SK-N-SH (cell line): ENCODE results near the gene SHROOM4. TPM values are rescaled to one million over a fixed set of nuclear protein-coding genes. Genes with fewer than 3 reads are reported as not detected.

Experiments used
- CTCF ChIA-PET: fragments of 300-600, 350-600 bp; formaldehyde crosslinking; extraction: SDS; loops from one replicate; lab custom pipeline; 2021; lab: Yijun Ruan, JAX
- POLR2A ChIA-PET: fragments of 350-600 bp; sonication (Branson Sonifier 250); formaldehyde crosslinking; extraction: SDS; loops from one replicate; lab custom pipeline; 2020; ENCODE audit warnings: antibody characterized with exemption, inconsistent platforms; lab: Yijun Ruan, JAX
- DNase-seq: peaks from one replicate; pipeline ENCODE4 v3.0.0; 2012
- H2AFZ ChIP-seq: fragments of 200-600 bp; sonication (generic); 2 replicates; pipeline ENCODE4 v1.8.1; 2016; ENCODE audit warnings: antibody characterized with exemption, mild to moderate bottlenecking, low read depth
- H3F3A ChIP-seq: fragments of 200-600 bp; sonication (generic); replicated peaks from 2 replicates; pipeline ENCODE3; 2016; ENCODE audit warnings: antibody characterized with exemption, mild to moderate bottlenecking; ENCODE audit not compliant: insufficient read depth
- H3K27ac ChIP-seq, 2 experiments: fragments of 200-500 bp in 1 of 2; fragments of 200-600 bp in 1 of 2; sonication (Bioruptor generic) in 1 of 2; sonication (generic), shearing (Covaris generic) in 1 of 2; 2 replicates each; pipeline versions ENCODE4 v1.5.1 to v1.6.1; 2014 to 2016; ENCODE audit warnings: low read depth in 2 of 2, inconsistent platforms in 1 of 2, low read length in 1 of 2, mild to moderate bottlenecking in 1 of 2, mixed read lengths in 1 of 2
- H3K27me3 ChIP-seq: fragments of 200-600 bp; sonication (generic), shearing (Covaris generic); 2 replicates; pipeline ENCODE4 v1.6.1; 2016; ENCODE audit warnings: mixed run types; ENCODE audit not compliant: insufficient read depth
- H3K36me3 ChIP-seq, 2 experiments: fragments of 200-500 bp in 1 of 2; fragments of 200-600 bp in 1 of 2; sonication (Bioruptor generic) in 1 of 2; sonication (generic) in 1 of 2; replicated peaks in 1 of 2; 2 replicates each; pipeline versions ENCODE3 to v1.5.1; 2014 to 2016; ENCODE audit warnings: low read length in 1 of 2, mild to moderate bottlenecking in 1 of 2; ENCODE audit not compliant: insufficient read depth in 2 of 2, control insufficient read depth in 1 of 2
- H3K4me1 ChIP-seq, 2 experiments: fragments of 200-500 bp in 1 of 2; fragments of 200-600 bp in 1 of 2; sonication (Bioruptor generic) in 1 of 2; sonication (generic), shearing (Covaris generic) in 1 of 2; 2 replicates each; pipeline versions ENCODE4 v1.5.1 to v1.6.1; 2014 to 2016; ENCODE audit warnings: low read depth in 1 of 2, low read length in 1 of 2, mixed run types in 1 of 2; ENCODE audit not compliant: insufficient read depth in 2 of 2, control insufficient read depth in 1 of 2
- H3K4me2 ChIP-seq: fragments of 200-600 bp; sonication (generic), shearing (Covaris generic); 2 replicates; pipeline ENCODE4 v1.6.1; 2017; ENCODE audit warnings: mixed run types
- H3K4me3 ChIP-seq, 2 experiments: fragments of 200-500 bp in 1 of 2; fragments of 200-600 bp in 1 of 2; sonication (Bioruptor generic) in 1 of 2; sonication (generic), shearing (Covaris generic) in 1 of 2; 2 replicates each; pipeline versions ENCODE4 v1.5.1 to v1.8.1; 2014 to 2016; ENCODE audit warnings: low read depth in 2 of 2, inconsistent platforms in 1 of 2, low read length in 1 of 2, mild to moderate bottlenecking in 1 of 2, mixed read lengths in 1 of 2, moderate library complexity in 1 of 2
- H3K79me2 ChIP-seq: fragments of 200-600 bp; sonication (generic); 2 replicates; pipeline ENCODE4 v1.8.1; 2017; ENCODE audit warnings: mild to moderate bottlenecking; ENCODE audit not compliant: insufficient read depth
- H3K9ac ChIP-seq: fragments of 200-600 bp; sonication (generic); 2 replicates; pipeline ENCODE4 v1.6.1; 2017; ENCODE audit warnings: mixed run types
- H3K9me2 ChIP-seq: fragments of 200-600 bp; sonication (generic); 2 replicates; pipeline ENCODE4 v1.6.1; 2017; ENCODE audit warnings: mixed run types
- H3K9me3 ChIP-seq: fragments of 200-600 bp; sonication (generic); 2 replicates; pipeline ENCODE4 v1.6.1; 2017; ENCODE audit warnings: mixed run types, mild to moderate bottlenecking, moderate library complexity
- H4K20me1 ChIP-seq: fragments of 200-600 bp; sonication (generic); 2 replicates; pipeline ENCODE4 v1.6.1; 2017; ENCODE audit warnings: mild to moderate bottlenecking, mixed run types; ENCODE audit not compliant: insufficient read depth
- CHD2 ChIP-seq: fragments of 150-350 bp; IDR thresholded peaks from 2 replicates; pipeline ENCODE4 v1.6.1; 2018; ENCODE audit warnings: low read length; ENCODE audit not compliant: partially characterized antibody
- EZH2phosphoT487 ChIP-seq: fragments of 200-600 bp; sonication (generic); IDR thresholded peaks from 2 replicates; pipeline ENCODE4 v1.6.1; 2017; ENCODE audit warnings: low read depth, mixed run types, mild to moderate bottlenecking, antibody characterized with exemption, moderate library complexity, borderline replicate concordance
- IRF3 ChIP-seq: fragments of 150-350 bp; IDR thresholded peaks from 2 replicates; pipeline ENCODE4 v1.6.1; 2016; ENCODE audit warnings: mild to moderate bottlenecking, low read depth, low read length
- JUND ChIP-seq: IDR thresholded peaks from 2 replicates; pipeline ENCODE4 v1.4.0; 2012
- MEF2A ChIP-seq: IDR thresholded peaks from 2 replicates; pipeline ENCODE4 v1.4.0; 2012; ENCODE audit warnings: low read depth, borderline replicate concordance
- NFIC ChIP-seq: IDR thresholded peaks from 2 replicates; pipeline ENCODE4 v1.4.0; 2012; ENCODE audit warnings: borderline replicate concordance
- POLR2AphosphoS5 ChIP-seq: IDR thresholded peaks from 2 replicates; pipeline ENCODE4 v1.6.1; 2012; ENCODE audit warnings: low read depth, low read length
- RAD21 ChIP-seq: IDR thresholded peaks from 2 replicates; pipeline ENCODE4 v1.6.1; 2012; ENCODE audit warnings: mild to moderate bottlenecking, low read length
- RCOR1 ChIP-seq: fragments of 150-350 bp; IDR thresholded peaks from 2 replicates; pipeline ENCODE4 v1.6.1; 2017; ENCODE audit warnings: antibody characterized with exemption, low read length
- SMC3 ChIP-seq: IDR thresholded peaks from 2 replicates; pipeline ENCODE4 v1.6.1; 2012; ENCODE audit warnings: low read depth, low read length, improper control_type of control experiment
- TAF1 ChIP-seq: IDR thresholded peaks from 2 replicates; pipeline ENCODE4 v1.6.1; 2012; ENCODE audit warnings: low read depth, mild to moderate bottlenecking, low read length, moderate library complexity, borderline replicate concordance
- YY1 ChIP-seq: IDR thresholded peaks from 2 replicates; pipeline ENCODE4 v1.4.0; 2012; ENCODE audit warnings: low read depth, mild to moderate bottlenecking
- ZBTB33 ChIP-seq: IDR thresholded peaks from 2 replicates; pipeline ENCODE4 v1.4.0; 2012; ENCODE audit warnings: low read depth, borderline replicate concordance
- WGBS: methylation state at CpG from one replicate; pipeline ENCODE4 v1.1.6; 2017; ENCODE audit warnings: low lambda C conversion rate; 5-methylcytosine and 5-hydroxymethylcytosine counted together
- polyA plus RNA-seq, 3 experiments: library from polyadenylated mRNA; depleted of rRNA; stranded (reverse); fragments of >200 nt; gene quantifications; 2 replicates each; pipeline ENCODE4 v1.2.3, GENCODE V29; 2012
- TF ChIP-seq, protein P1 (sequence below): IDR thresholded peaks from 2 replicates; pipeline ENCODE4 v1.4.0; 2012; ENCODE audit warnings: low read depth
- TF ChIP-seq, protein P2 (sequence below): fragments of 150-350 bp; IDR thresholded peaks from 2 replicates; pipeline ENCODE4 v1.6.1; 2017; ENCODE audit warnings: antibody characterized with exemption, low read length, low read depth, borderline replicate concordance
- TF ChIP-seq, protein P3 (sequence below): IDR thresholded peaks from 2 replicates; pipeline ENCODE4 v1.4.0; 2012; ENCODE audit warnings: low read depth, borderline replicate concordance
- TF ChIP-seq, protein P4 (sequence below): fragments of 200-600 bp; sonication (generic); IDR thresholded peaks from 2 replicates; pipeline ENCODE4 v1.6.1; 2017; ENCODE audit warnings: antibody characterized with exemption, mild to moderate bottlenecking, moderate library complexity
- TF ChIP-seq, protein P5 (sequence below): IDR thresholded peaks from 2 replicates; pipeline ENCODE4 v1.6.1; 2012; ENCODE audit warnings: mild to moderate bottlenecking, low read depth, low read length, moderate library complexity

The SHROOM4 gene
- polyA plus RNA-seq, 1 of the 3 experiments (the other 2 are of a cell fraction): 0.31 TPM

- TF ChIP-seq RCOR1: no peak
- TF ChIP-seq, protein P1, sequence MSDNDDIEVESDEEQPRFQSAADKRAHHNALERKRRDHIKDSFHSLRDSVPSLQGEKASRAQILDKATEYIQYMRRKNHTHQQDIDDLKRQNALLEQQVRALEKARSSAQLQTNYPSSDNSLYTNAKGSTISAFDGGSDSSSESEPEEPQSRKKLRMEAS: no peak
- no peak for TF ChIP-seq IRF3
- TF ChIP-seq, protein P2, sequence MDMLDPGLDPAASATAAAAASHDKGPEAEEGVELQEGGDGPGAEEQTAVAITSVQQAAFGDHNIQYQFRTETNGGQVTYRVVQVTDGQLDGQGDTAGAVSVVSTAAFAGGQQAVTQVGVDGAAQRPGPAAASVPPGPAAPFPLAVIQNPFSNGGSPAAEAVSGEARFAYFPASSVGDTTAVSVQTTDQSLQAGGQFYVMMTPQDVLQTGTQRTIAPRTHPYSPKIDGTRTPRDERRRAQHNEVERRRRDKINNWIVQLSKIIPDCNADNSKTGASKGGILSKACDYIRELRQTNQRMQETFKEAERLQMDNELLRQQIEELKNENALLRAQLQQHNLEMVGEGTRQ: no peak
These were observed 44.6 kb upstream of the SHROOM4 start (continued) for GRCh38 chrX:50858548-50858947.

DNA sequence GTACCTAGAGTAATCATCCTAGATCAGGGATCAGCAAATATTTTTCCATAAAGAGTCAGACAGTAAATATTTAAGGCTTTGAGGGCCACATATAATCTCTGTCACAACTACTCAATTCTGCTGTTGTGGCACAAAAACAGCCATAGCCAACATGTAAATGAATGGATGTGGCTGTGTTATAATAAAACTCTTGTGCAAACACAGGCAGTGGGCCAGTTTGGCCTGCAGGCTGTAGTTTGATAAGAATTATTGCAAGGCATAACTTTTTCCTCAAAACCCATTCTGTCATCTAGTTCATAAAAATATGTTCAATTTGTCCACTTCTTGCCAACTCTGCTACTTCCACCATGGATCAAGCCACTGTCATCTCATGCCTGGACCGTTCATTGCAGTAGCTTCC lies 39.4 kb upstream of the SHROOM4 start:
- H3K36me3 ChIP-seq: no peaks in the 10 kb centered on the region
- no peak overlapping the region for H2AFZ ChIP-seq
- no peaks in the 10 kb centered on the region for H3K9me2 ChIP-seq
- H3K4me1 ChIP-seq: no peaks in the 10 kb centered on the region
- H3K9me3 ChIP-seq: no peaks in the 10 kb centered on the region
- 3% methylated on average over 1 of the region's 1 CpG for WGBS
- ChIA-PET POLR2A (no interaction called here), CTCF (interaction anchor here (0.6 to 1.5 kb wide), 2 partner anchors 50 to 298 kb away, joined by 3 read pairs; no protein-coding TSS in a partner anchor)
- H3F3A ChIP-seq: no peaks in the 10 kb centered on the region
- no peak overlapping the region for H3K27ac ChIP-seq
- no peaks in the 10 kb centered on the region for H4K20me1 ChIP-seq
- no peak overlapping the region for H3K9ac ChIP-seq
- H3K27me3 ChIP-seq: 0 out of 2 replicates have a peak, but pooled peaks cover 8% of the 10 kb centered on the region
- H3K4me2 ChIP-seq: no peak overlapping the region
- no peak overlapping the region for H3K4me3 ChIP-seq
- no peak for DNase-seq
- no peaks in the 10 kb centered on the region for H3K79me2 ChIP-seq
- TF ChIP-seq RCOR1 (no peak), RAD21 (no peak), POLR2AphosphoS5 (no peak), MEF2A (no peak), IRF3 (no peak), YY1 (no peak), JUND (no peak), NFIC (no peak), EZH2phosphoT487 (no peak), ZBTB33 (no peak), CHD2 (no peak), TAF1 (no peak), SMC3 (no peak)
- TF ChIP-seq, protein P3, sequence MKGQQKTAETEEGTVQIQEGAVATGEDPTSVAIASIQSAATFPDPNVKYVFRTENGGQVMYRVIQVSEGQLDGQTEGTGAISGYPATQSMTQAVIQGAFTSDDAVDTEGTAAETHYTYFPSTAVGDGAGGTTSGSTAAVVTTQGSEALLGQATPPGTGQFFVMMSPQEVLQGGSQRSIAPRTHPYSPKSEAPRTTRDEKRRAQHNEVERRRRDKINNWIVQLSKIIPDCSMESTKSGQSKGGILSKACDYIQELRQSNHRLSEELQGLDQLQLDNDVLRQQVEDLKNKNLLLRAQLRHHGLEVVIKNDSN: no peak
- TF ChIP-seq, protein P4, sequence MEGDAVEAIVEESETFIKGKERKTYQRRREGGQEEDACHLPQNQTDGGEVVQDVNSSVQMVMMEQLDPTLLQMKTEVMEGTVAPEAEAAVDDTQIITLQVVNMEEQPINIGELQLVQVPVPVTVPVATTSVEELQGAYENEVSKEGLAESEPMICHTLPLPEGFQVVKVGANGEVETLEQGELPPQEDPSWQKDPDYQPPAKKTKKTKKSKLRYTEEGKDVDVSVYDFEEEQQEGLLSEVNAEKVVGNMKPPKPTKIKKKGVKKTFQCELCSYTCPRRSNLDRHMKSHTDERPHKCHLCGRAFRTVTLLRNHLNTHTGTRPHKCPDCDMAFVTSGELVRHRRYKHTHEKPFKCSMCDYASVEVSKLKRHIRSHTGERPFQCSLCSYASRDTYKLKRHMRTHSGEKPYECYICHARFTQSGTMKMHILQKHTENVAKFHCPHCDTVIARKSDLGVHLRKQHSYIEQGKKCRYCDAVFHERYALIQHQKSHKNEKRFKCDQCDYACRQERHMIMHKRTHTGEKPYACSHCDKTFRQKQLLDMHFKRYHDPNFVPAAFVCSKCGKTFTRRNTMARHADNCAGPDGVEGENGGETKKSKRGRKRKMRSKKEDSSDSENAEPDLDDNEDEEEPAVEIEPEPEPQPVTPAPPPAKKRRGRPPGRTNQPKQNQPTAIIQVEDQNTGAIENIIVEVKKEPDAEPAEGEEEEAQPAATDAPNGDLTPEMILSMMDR: no peak
- TF ChIP-seq, protein P1: no peak
- TF ChIP-seq, protein P5, sequence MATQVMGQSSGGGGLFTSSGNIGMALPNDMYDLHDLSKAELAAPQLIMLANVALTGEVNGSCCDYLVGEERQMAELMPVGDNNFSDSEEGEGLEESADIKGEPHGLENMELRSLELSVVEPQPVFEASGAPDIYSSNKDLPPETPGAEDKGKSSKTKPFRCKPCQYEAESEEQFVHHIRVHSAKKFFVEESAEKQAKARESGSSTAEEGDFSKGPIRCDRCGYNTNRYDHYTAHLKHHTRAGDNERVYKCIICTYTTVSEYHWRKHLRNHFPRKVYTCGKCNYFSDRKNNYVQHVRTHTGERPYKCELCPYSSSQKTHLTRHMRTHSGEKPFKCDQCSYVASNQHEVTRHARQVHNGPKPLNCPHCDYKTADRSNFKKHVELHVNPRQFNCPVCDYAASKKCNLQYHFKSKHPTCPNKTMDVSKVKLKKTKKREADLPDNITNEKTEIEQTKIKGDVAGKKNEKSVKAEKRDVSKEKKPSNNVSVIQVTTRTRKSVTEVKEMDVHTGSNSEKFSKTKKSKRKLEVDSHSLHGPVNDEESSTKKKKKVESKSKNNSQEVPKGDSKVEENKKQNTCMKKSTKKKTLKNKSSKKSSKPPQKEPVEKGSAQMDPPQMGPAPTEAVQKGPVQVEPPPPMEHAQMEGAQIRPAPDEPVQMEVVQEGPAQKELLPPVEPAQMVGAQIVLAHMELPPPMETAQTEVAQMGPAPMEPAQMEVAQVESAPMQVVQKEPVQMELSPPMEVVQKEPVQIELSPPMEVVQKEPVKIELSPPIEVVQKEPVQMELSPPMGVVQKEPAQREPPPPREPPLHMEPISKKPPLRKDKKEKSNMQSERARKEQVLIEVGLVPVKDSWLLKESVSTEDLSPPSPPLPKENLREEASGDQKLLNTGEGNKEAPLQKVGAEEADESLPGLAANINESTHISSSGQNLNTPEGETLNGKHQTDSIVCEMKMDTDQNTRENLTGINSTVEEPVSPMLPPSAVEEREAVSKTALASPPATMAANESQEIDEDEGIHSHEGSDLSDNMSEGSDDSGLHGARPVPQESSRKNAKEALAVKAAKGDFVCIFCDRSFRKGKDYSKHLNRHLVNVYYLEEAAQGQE: no peak
